SK-N-SH (cell line): Measurements from ENCODE around the gene AAMP. TPM values are rescaled to one million over a fixed set of nuclear protein-coding genes. Genes with fewer than 3 reads are reported as not detected.

Experiments used
- CTCF ChIA-PET: fragments of 300-600, 350-600 bp; formaldehyde crosslinking; extraction: SDS; loops from one replicate; lab custom pipeline; 2021; lab: Yijun Ruan, JAX
- POLR2A ChIA-PET: fragments of 350-600 bp; sonication (Branson Sonifier 250); formaldehyde crosslinking; extraction: SDS; loops from one replicate; lab custom pipeline; 2020; ENCODE audit warnings: antibody characterized with exemption, inconsistent platforms; lab: Yijun Ruan, JAX
- DNase-seq: peaks from one replicate; pipeline ENCODE4 v3.0.0; 2012
- H2AFZ ChIP-seq: fragments of 200-600 bp; sonication (generic); 2 replicates; pipeline ENCODE4 v1.8.1; 2016; ENCODE audit warnings: antibody characterized with exemption, mild to moderate bottlenecking, low read depth
- H3F3A ChIP-seq: fragments of 200-600 bp; sonication (generic); replicated peaks from 2 replicates; pipeline ENCODE3; 2016; ENCODE audit warnings: antibody characterized with exemption, mild to moderate bottlenecking; ENCODE audit not compliant: insufficient read depth
- H3K27ac ChIP-seq, 2 experiments: fragments of 200-500 bp in 1 of 2; fragments of 200-600 bp in 1 of 2; sonication (Bioruptor generic) in 1 of 2; sonication (generic), shearing (Covaris generic) in 1 of 2; 2 replicates each; pipeline versions ENCODE4 v1.5.1 to v1.6.1; 2014 to 2016; ENCODE audit warnings: low read depth in 2 of 2, inconsistent platforms in 1 of 2, low read length in 1 of 2, mild to moderate bottlenecking in 1 of 2, mixed read lengths in 1 of 2
- H3K27me3 ChIP-seq: fragments of 200-600 bp; sonication (generic), shearing (Covaris generic); 2 replicates; pipeline ENCODE4 v1.6.1; 2016; ENCODE audit warnings: mixed run types; ENCODE audit not compliant: insufficient read depth
- H3K36me3 ChIP-seq, 2 experiments: fragments of 200-500 bp in 1 of 2; fragments of 200-600 bp in 1 of 2; sonication (Bioruptor generic) in 1 of 2; sonication (generic) in 1 of 2; replicated peaks in 1 of 2; 2 replicates each; pipeline versions ENCODE3 to v1.5.1; 2014 to 2016; ENCODE audit warnings: low read length in 1 of 2, mild to moderate bottlenecking in 1 of 2; ENCODE audit not compliant: insufficient read depth in 2 of 2, control insufficient read depth in 1 of 2
- H3K4me1 ChIP-seq, 2 experiments: fragments of 200-500 bp in 1 of 2; fragments of 200-600 bp in 1 of 2; sonication (Bioruptor generic) in 1 of 2; sonication (generic), shearing (Covaris generic) in 1 of 2; 2 replicates each; pipeline versions ENCODE4 v1.5.1 to v1.6.1; 2014 to 2016; ENCODE audit warnings: low read depth in 1 of 2, low read length in 1 of 2, mixed run types in 1 of 2; ENCODE audit not compliant: insufficient read depth in 2 of 2, control insufficient read depth in 1 of 2
- H3K4me2 ChIP-seq: fragments of 200-600 bp; sonication (generic), shearing (Covaris generic); 2 replicates; pipeline ENCODE4 v1.6.1; 2017; ENCODE audit warnings: mixed run types
- H3K4me3 ChIP-seq, 2 experiments: fragments of 200-500 bp in 1 of 2; fragments of 200-600 bp in 1 of 2; sonication (Bioruptor generic) in 1 of 2; sonication (generic), shearing (Covaris generic) in 1 of 2; 2 replicates each; pipeline versions ENCODE4 v1.5.1 to v1.8.1; 2014 to 2016; ENCODE audit warnings: low read depth in 2 of 2, inconsistent platforms in 1 of 2, low read length in 1 of 2, mild to moderate bottlenecking in 1 of 2, mixed read lengths in 1 of 2, moderate library complexity in 1 of 2
- H3K79me2 ChIP-seq: fragments of 200-600 bp; sonication (generic); 2 replicates; pipeline ENCODE4 v1.8.1; 2017; ENCODE audit warnings: mild to moderate bottlenecking; ENCODE audit not compliant: insufficient read depth
- H3K9ac ChIP-seq: fragments of 200-600 bp; sonication (generic); 2 replicates; pipeline ENCODE4 v1.6.1; 2017; ENCODE audit warnings: mixed run types
- H3K9me2 ChIP-seq: fragments of 200-600 bp; sonication (generic); 2 replicates; pipeline ENCODE4 v1.6.1; 2017; ENCODE audit warnings: mixed run types
- H3K9me3 ChIP-seq: fragments of 200-600 bp; sonication (generic); 2 replicates; pipeline ENCODE4 v1.6.1; 2017; ENCODE audit warnings: mixed run types, mild to moderate bottlenecking, moderate library complexity
- H4K20me1 ChIP-seq: fragments of 200-600 bp; sonication (generic); 2 replicates; pipeline ENCODE4 v1.6.1; 2017; ENCODE audit warnings: mild to moderate bottlenecking, mixed run types; ENCODE audit not compliant: insufficient read depth
- CHD2 ChIP-seq: fragments of 150-350 bp; IDR thresholded peaks from 2 replicates; pipeline ENCODE4 v1.6.1; 2018; ENCODE audit warnings: low read length; ENCODE audit not compliant: partially characterized antibody
- CTCF ChIP-seq: fragments of 200-600 bp; sonication (generic); IDR thresholded peaks from 2 replicates; pipeline ENCODE4 v1.6.1; 2017; ENCODE audit warnings: antibody characterized with exemption, mild to moderate bottlenecking, moderate library complexity
- EP300 ChIP-seq, 2 experiments: IDR thresholded peaks; 2 replicates each; pipeline versions ENCODE4 v1.4.0 to v1.6.1; 2012; ENCODE audit warnings: borderline replicate concordance in 1 of 2, low read depth in 1 of 2, low read length in 1 of 2
- FOSL2 ChIP-seq: IDR thresholded peaks from 2 replicates; pipeline ENCODE4 v1.4.0; 2012; ENCODE audit warnings: low read depth, mild to moderate bottlenecking, moderate library complexity, borderline replicate concordance
- FOXM1 ChIP-seq: IDR thresholded peaks from 2 replicates; pipeline ENCODE4 v1.4.0; 2012; ENCODE audit warnings: low read depth, mild to moderate bottlenecking
- GABPA ChIP-seq: IDR thresholded peaks from 2 replicates; pipeline ENCODE4 v1.4.0; 2012; ENCODE audit warnings: low read depth, mild to moderate bottlenecking
- MAX ChIP-seq: IDR thresholded peaks from 2 replicates; pipeline ENCODE4 v1.4.0; 2012; ENCODE audit warnings: low read depth
- MEF2A ChIP-seq: IDR thresholded peaks from 2 replicates; pipeline ENCODE4 v1.4.0; 2012; ENCODE audit warnings: low read depth, borderline replicate concordance
- PBX3 ChIP-seq: IDR thresholded peaks from 2 replicates; pipeline ENCODE4; 2012
- POLR2AphosphoS5 ChIP-seq: IDR thresholded peaks from 2 replicates; pipeline ENCODE4 v1.6.1; 2012; ENCODE audit warnings: low read depth, low read length
- RAD21 ChIP-seq: IDR thresholded peaks from 2 replicates; pipeline ENCODE4 v1.6.1; 2012; ENCODE audit warnings: mild to moderate bottlenecking, low read length
- RCOR1 ChIP-seq: fragments of 150-350 bp; IDR thresholded peaks from 2 replicates; pipeline ENCODE4 v1.6.1; 2017; ENCODE audit warnings: antibody characterized with exemption, low read length
- REST ChIP-seq: IDR thresholded peaks from 2 replicates; pipeline ENCODE4 v1.6.1; 2012; ENCODE audit warnings: mild to moderate bottlenecking, low read depth, low read length, moderate library complexity
- RXRA ChIP-seq: IDR thresholded peaks from 2 replicates; pipeline ENCODE4 v1.4.0; 2012; ENCODE audit warnings: low read depth, mild to moderate bottlenecking, borderline replicate concordance
- TAF1 ChIP-seq: IDR thresholded peaks from 2 replicates; pipeline ENCODE4 v1.6.1; 2012; ENCODE audit warnings: low read depth, mild to moderate bottlenecking, low read length, moderate library complexity, borderline replicate concordance
- TCF12 ChIP-seq: IDR thresholded peaks from 2 replicates; pipeline ENCODE4 v1.4.0; 2012
- USF2 ChIP-seq: fragments of 150-350 bp; IDR thresholded peaks from 2 replicates; pipeline ENCODE4 v1.6.1; 2017; ENCODE audit warnings: antibody characterized with exemption, low read length, low read depth, borderline replicate concordance
- WGBS: methylation state at CpG from one replicate; pipeline ENCODE4 v1.1.6; 2017; ENCODE audit warnings: low lambda C conversion rate; 5-methylcytosine and 5-hydroxymethylcytosine counted together
- polyA plus RNA-seq, 3 experiments: library from polyadenylated mRNA; depleted of rRNA; stranded (reverse); fragments of >200 nt; gene quantifications; 2 replicates each; pipeline ENCODE4 v1.2.3, GENCODE V29; 2012

AAMP gene
- polyA plus RNA-seq, 1 of the 3 experiments (the other 2 are of a cell fraction), result 276 TPM

- Histone ChIP-seq H3K27ac (no peak overlapping the region), H4K20me1 (no peaks in the 10 kb centered on the region), H3K9ac (no peak overlapping the region), H3K9me2 (no peaks in the 10 kb centered on the region), H3K4me3 (no peak overlapping the region), H3K79me2 (no peaks in the 10 kb centered on the region), H3K4me2 (no peak overlapping the region), H3K9me3 (no peaks in the 10 kb centered on the region), H3K27me3 (no peaks in the 10 kb centered on the region), H3K36me3 (no peaks in the 10 kb centered on the region)
- ChIA-PET POLR2A (no interaction called here), CTCF (interaction anchor here (1.8 to 2.7 kb wide), 2 partner anchors 22 to 62 kb away, joined by 5 to 13 read pairs; partner anchors contain the start of gene CATIP)
- 80% methylated on average over 5 of the region's 5 CpGs for WGBS
- TF ChIP-seq TCF12, result no peak
- no peak for TF ChIP-seq CHD2
- no peak for TF ChIP-seq EP300 (IDR thresholded peaks at IDR 0.05; ENCODE audit: borderline replicate concordance in 1 of 2, low read depth in 1 of 2, low read length in 1 of 2)
- TF ChIP-seq FOSL2, result no peak
- no peak for TF ChIP-seq FOXM1
- no peak for TF ChIP-seq TAF1
- TF ChIP-seq USF2, result no peak
- TF ChIP-seq REST, result no peak
- TF ChIP-seq MEF2A, result no peak
- TF ChIP-seq GABPA, result no peak
- no peak for TF ChIP-seq MAX
- no peak for TF ChIP-seq RCOR1
- no peak for TF ChIP-seq RXRA
- TF ChIP-seq PBX3, result no peak
- TF ChIP-seq CTCF, result no peak
- no peak for TF ChIP-seq POLR2AphosphoS5
- TF ChIP-seq RAD21, result no peak
- TF ChIP-seq, all 33 proteins: peak for 0
- H3F3A ChIP-seq, result no peaks in the 10 kb centered on the region
- DNase-seq, result no peak
- H3K4me1 ChIP-seq, result peaks cover 0 to 5% of the 10 kb centered on the region in 2 experiments; a peak in 1 of 4 replicates
- no peak overlapping the region for H2AFZ ChIP-seq
Observed at GRCh38 chr2:218294430-218295022, 24.6 kb upstream of the AAMP start.
